Sigmoid colon (tissue), 7 donors: ENCODE data around the gene TRIM45. TPM values are rescaled to one million over a fixed set of nuclear protein-coding genes. Genes with fewer than 3 reads are reported as not detected.

Experiments
- DNase-seq: peaks from one replicate; pipeline ENCODE4 v3.0.0-alpha.2; 2019
- H3K27ac ChIP-seq, 4 donors: fragments of 200-600 bp; sonication (generic); one replicate each; pipeline ENCODE4 v1.5.1; 2016 to 2019; ENCODE audit warnings: mild to moderate bottlenecking in 1 of 4
- H3K27me3 ChIP-seq, 3 donors: fragments of 200-600 bp; sonication (generic); one replicate each; pipeline ENCODE4 v1.5.1; 2019; ENCODE audit warnings: mild to moderate bottlenecking in 1 of 3
- H3K36me3 ChIP-seq, 4 donors: fragments of 200-600 bp; sonication (generic); one replicate each; pipeline ENCODE4 v1.5.1; 2016 to 2019
- H3K4me1 ChIP-seq, 4 donors: fragments of 200-600 bp; sonication (generic); one replicate each; pipeline ENCODE4 v1.5.1; 2017 to 2019
- H3K4me3 ChIP-seq, 4 donors: fragments of 200-600 bp; sonication (generic); one replicate each; pipeline ENCODE4 v1.5.1; 2017 to 2019; ENCODE audit warnings: mild to moderate bottlenecking in 2 of 4, moderate library complexity in 1 of 4
- H3K9me3 ChIP-seq, 4 donors: fragments of 200-600 bp in 3 of 4; sonication (generic) in 3 of 4; one replicate each; pipeline versions ENCODE4 v1.5.1 to v1.6.1; 2013 to 2019
- EP300 ChIP-seq, 4 donors: sonication (generic); formaldehyde crosslinking; IDR thresholded peaks; one replicate each; pipeline ENCODE4 v1.6.1; 2017; ENCODE audit warnings: antibody characterized with exemption in 4 of 4
- POLR2A ChIP-seq, 2 donors: fragments of 450-650 bp; IDR thresholded peaks; one replicate each; pipeline ENCODE4 v1.6.1; 2016; ENCODE audit warnings: antibody characterized with exemption in 2 of 2, mild to moderate bottlenecking in 2 of 2, moderate library complexity in 2 of 2
- POLR2AphosphoS5 ChIP-seq, 4 donors: sonication (generic); formaldehyde crosslinking; IDR thresholded peaks; one replicate each; pipeline ENCODE4 v1.6.1; 2017; ENCODE audit warnings: antibody characterized with exemption in 4 of 4
- WGBS, 2 donors: extraction: QIAGEN DNeasy Blood & Tissue Kit; methylation state at CpG; one replicate each; pipeline ENCODE4 v1.1.7; 2013; 5-methylcytosine and 5-hydroxymethylcytosine counted together
- intact Hi-C: fragments of 100-400 bp; cut with DNase I; formaldehyde crosslinking; loops from one replicate; pipeline ENCODE4 v1.15.1; 2023
- polyA plus RNA-seq, 3 donors: library from polyadenylated mRNA; stranded (reverse); fragments of 200-250 nt; gene quantifications; one replicate each; pipeline ENCODE4 v1.2.3, GENCODE V29; 2013
- total RNA-seq, 4 donors: library from RNA; depleted of rRNA; stranded (reverse); fragments of >200 nt; gene quantifications; one replicate each; pipeline ENCODE4 v1.1.0, GENCODE V29; 2016
- TF ChIP-seq, protein P1 (sequence below), 4 experiments: fragments of 450-650 bp in 3 of 4; fragments of 200-600 bp in 1 of 4; IDR thresholded peaks; one replicate each; pipeline ENCODE4 v1.5.1; 2016 to 2019; ENCODE audit warnings: antibody characterized with exemption in 4 of 4, mild to moderate bottlenecking in 3 of 4, moderate library complexity in 2 of 4
- donor health status: healthy with polysubstance abuse.
- donor health status: Bipolar disorder and iron deficiency.
- donor health status: healthy.

The TRIM45 gene
- total and polyA plus RNA-seq, 7 donors = 0.46 to 9.1 (median 2.1) TPM

DNA sequence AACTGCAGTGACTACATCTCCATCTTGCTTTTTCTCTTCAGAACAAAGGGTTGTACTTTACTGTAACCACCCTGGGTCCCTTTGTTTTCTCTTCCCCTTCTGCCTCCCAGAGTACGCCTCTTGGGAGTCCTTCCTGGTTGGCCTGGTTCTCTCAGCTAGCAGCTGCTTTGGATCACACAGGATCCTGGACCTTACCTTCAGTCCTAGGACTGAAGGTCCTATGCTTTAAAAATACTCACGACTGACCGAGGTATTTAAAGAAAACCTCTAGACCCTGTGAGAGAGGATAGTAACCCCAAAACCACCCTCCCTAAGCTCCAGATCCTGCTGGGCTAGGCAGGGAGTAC, 4.8 kb downstream of the TRIM45 start:
- Histone ChIP-seq H3K9me3 (no peaks in the 10 kb centered on the region), H3K36me3 (peaks cover 7 to 40% (median 13%) of the 10 kb centered on the region in 4 donors), H3K27ac (no peak overlapping the region), H3K4me3 (no peak overlapping the region), H3K27me3 (no peaks in the 10 kb centered on the region), H3K4me1 (peaks cover 0 to 13% (median 8%) of the 10 kb centered on the region in 4 donors)
- DNase-seq = no peak
- WGBS, 2 donors = 78 to 96% methylated on average over 3 of the region's 3 CpGs
- TF ChIP-seq, protein P1, sequence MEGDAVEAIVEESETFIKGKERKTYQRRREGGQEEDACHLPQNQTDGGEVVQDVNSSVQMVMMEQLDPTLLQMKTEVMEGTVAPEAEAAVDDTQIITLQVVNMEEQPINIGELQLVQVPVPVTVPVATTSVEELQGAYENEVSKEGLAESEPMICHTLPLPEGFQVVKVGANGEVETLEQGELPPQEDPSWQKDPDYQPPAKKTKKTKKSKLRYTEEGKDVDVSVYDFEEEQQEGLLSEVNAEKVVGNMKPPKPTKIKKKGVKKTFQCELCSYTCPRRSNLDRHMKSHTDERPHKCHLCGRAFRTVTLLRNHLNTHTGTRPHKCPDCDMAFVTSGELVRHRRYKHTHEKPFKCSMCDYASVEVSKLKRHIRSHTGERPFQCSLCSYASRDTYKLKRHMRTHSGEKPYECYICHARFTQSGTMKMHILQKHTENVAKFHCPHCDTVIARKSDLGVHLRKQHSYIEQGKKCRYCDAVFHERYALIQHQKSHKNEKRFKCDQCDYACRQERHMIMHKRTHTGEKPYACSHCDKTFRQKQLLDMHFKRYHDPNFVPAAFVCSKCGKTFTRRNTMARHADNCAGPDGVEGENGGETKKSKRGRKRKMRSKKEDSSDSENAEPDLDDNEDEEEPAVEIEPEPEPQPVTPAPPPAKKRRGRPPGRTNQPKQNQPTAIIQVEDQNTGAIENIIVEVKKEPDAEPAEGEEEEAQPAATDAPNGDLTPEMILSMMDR (IDR thresholded peaks at IDR 0.05) = no peak
- intact Hi-C loops = no loop called here

DNA sequence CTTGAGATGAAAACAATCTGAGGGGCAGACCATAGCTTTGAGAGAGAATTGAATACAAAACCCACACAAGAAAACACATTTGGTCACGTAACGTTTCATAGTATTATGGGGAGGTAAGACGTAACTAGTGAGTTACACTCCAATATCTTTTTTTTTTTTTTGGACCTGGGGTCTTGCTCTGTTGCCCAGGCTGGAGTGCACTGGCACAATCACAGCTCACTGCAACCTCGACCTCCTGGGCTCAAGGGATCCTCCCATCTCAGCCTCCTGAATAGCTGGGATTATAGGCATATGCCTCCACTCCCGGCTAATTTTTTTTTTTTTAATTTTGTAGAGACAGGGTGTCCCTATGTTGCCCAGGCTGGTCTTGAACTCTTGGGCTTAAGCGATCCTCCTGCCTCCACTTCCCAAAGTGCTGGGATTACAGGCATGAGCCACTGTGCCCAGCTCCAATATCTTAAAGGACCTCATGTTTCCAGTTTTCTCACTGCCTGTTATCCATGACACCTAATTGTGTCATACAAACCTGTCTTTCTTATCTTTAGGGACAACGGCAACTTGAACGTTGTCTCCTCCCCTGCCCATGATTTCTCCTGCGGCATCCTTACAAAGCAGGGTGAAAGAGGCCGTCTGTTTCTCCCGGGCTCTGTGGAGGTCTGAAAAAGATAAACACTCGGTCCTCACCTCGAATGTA, 5.3 kb downstream of the TRIM45 start:
- Histone ChIP-seq H3K27ac (no peak overlapping the region), H3K9me3 (no peaks in the 10 kb centered on the region), H3K27me3 (no peaks in the 10 kb centered on the region), H3K36me3 (peaks cover 7 to 44% (median 13%) of the 10 kb centered on the region in 4 donors), H3K4me3 (no peak overlapping the region), H3K4me1 (peaks cover 0 to 13% (median 7%) of the 10 kb centered on the region in 4 donors)
- intact Hi-C loops = no loop called here
- TF ChIP-seq EP300 (IDR thresholded peaks at IDR 0.05) (no peak), POLR2AphosphoS5 (IDR thresholded peaks at IDR 0.05) (no peak), POLR2A (IDR thresholded peaks at IDR 0.05) (no peak)
- TF ChIP-seq, protein P1 (IDR thresholded peaks at IDR 0.05) = no peak
- no peak for DNase-seq
- WGBS, 2 donors = 95 to 97% methylated on average over 13 of the region's 13 CpGs

- no peaks in the 10 kb centered on the region for H3K9me3 ChIP-seq
- 50 to 66% methylated on average over 2 of the region's 2 CpGs for WGBS, 2 donors
These were observed 6.7 kb downstream of the TRIM45 start for GRCh38 chr1:117114877-117115276.

DNA sequence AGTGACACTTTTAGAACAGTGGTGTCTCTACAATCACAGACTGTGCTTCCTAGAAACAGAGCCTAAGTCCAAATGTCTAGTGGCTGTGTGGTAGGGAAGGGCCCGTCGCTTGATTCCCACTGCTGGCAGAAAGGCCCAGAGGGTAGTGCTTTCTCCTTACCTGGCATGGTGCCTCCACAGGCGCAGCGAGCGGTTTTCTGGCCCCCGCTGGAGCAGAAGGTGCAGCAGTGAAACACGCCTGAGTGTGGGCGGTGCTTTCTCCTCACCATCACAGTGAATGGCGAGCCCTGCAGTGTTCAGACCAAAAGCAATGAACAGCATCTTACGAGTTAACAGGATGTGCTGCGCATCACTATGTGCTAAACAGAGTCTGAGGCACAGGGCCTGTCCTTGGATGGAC, 8.3 kb downstream of the TRIM45 start:
- WGBS, 2 donors = 94 to 96% methylated on average over 11 of the region's 11 CpGs
- Histone ChIP-seq H3K9me3 (no peaks in the 10 kb centered on the region), H3K4me3 (no peak overlapping the region), H3K27ac (no peak overlapping the region), H3K27me3 (no peaks in the 10 kb centered on the region), H3K4me1 (no peaks in the 10 kb centered on the region), H3K36me3 (peaks cover 7 to 53% (median 13%) of the 10 kb centered on the region in 4 donors)
- TF ChIP-seq, protein P1 (IDR thresholded peaks at IDR 0.05) = no peak
- TF ChIP-seq POLR2AphosphoS5 (IDR thresholded peaks at IDR 0.05) = no peak
- no peak for TF ChIP-seq EP300 (IDR thresholded peaks at IDR 0.05)
- no peak for TF ChIP-seq POLR2A (IDR thresholded peaks at IDR 0.05)
- intact Hi-C loops = no loop called here
- DNase-seq = no peak

More at GRCh38 chr1:117114877-117115276, 6.7 kb downstream of the TRIM45 start:
- Histone ChIP-seq H3K36me3 (peaks cover 7 to 50% (median 13%) of the 10 kb centered on the region in 4 donors), H3K27me3 (no peaks in the 10 kb centered on the region), H3K4me1 (no peaks in the 10 kb centered on the region), H3K4me3 (no peak overlapping the region), H3K27ac (no peak overlapping the region)
- TF ChIP-seq POLR2AphosphoS5 (IDR thresholded peaks at IDR 0.05) (no peak), EP300 (IDR thresholded peaks at IDR 0.05) (no peak), POLR2A (IDR thresholded peaks at IDR 0.05) (no peak)
- TF ChIP-seq, protein P1 (IDR thresholded peaks at IDR 0.05) = no peak
- intact Hi-C loops = no loop called here
- no peak for DNase-seq
